Measurements from ENCODE around the gene ARL6IP4.

The ARL6IP4 gene

DNA sequence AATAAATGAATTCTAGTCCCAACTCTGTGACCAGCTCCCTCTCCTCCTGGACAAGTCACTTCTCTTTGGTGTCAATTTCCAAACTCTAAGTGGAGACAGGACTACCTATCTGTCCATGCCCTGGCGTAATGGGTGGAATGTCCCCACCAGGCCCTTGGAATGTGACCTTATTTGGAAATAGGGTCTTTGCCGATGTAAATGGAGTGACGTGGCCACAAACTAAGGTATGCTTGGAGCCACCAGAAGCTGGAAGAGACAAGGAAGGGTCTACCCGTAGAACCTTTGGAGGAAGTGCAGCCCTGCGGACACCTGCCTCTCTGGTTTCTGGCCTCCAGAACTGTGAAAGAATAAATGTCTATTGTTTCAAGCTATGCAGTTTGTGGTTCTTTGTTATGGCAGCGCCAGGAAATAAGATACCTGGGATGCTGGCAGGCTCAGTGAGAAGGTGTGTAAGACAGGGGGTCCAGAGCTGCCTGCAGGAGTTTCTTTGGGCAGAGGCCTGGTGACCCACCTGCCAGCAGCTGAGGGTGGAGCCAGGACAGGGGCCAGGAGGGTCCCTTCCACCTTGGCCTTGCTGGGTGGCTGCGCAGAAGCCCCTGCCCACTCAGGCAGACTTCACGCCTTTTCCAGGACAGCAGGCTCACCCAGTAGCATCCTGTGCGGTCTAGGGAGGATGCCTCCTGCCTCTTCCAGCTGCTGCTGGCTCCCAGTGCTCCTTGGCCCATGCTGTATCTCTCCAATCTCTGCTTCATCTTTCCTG, 45.8 kb downstream of the ARL6IP4 start:
- H3K36me3 ChIP-seq (ENCODE audit: insufficient read depth, low read depth, low read length): no peaks in the 10 kb centered on the region
- no peaks in the 10 kb centered on the region for H3K9me3 ChIP-seq (ENCODE audit: insufficient read depth, low read depth, low read length)
- H3K4me1 ChIP-seq (ENCODE audit: insufficient read depth, low read length): no peaks in the 10 kb centered on the region
- H3K27me3 ChIP-seq (ENCODE audit: insufficient read depth, low read length): no peaks in the 10 kb centered on the region
- no peak overlapping the region for H3K4me3 ChIP-seq (ENCODE audit: low read length)
- no peak overlapping the region for H3K27ac ChIP-seq (ENCODE audit: low read length)
- no peak overlapping the region for H3K9ac ChIP-seq (ENCODE audit: low read depth, low read length)

- no peaks in the 10 kb centered on the region for H3K4me1 ChIP-seq (ENCODE audit: insufficient read depth, low read length)
- H3K27me3 ChIP-seq (ENCODE audit: insufficient read depth, low read length): no peaks in the 10 kb centered on the region
- H3K36me3 ChIP-seq (ENCODE audit: insufficient read depth, low read depth, low read length): no peaks in the 10 kb centered on the region
- no peak overlapping the region for H3K4me3 ChIP-seq (ENCODE audit: low read length)
- no peak overlapping the region for H3K27ac ChIP-seq (ENCODE audit: low read length)
- no peak overlapping the region for H3K9ac ChIP-seq (ENCODE audit: low read depth, low read length)
- H3K9me3 ChIP-seq (ENCODE audit: insufficient read depth, low read depth, low read length): no peaks in the 10 kb centered on the region
Measured at GRCh38 chr12:123027726-123028445, 47.4 kb downstream of the ARL6IP4 start.

- Histone ChIP-seq H3K27me3 (ENCODE audit: insufficient read depth, low read length) (no peaks in the 10 kb centered on the region), H3K4me3 (ENCODE audit: low read length) (no peak overlapping the region), H3K4me1 (ENCODE audit: insufficient read depth, low read length) (no peaks in the 10 kb centered on the region), H3K9ac (ENCODE audit: low read depth, low read length) (no peak overlapping the region), H3K9me3 (ENCODE audit: insufficient read depth, low read depth, low read length) (no peaks in the 10 kb centered on the region), H3K36me3 (ENCODE audit: insufficient read depth, low read depth, low read length) (no peaks in the 10 kb centered on the region), H3K27ac (ENCODE audit: low read length) (no peak overlapping the region)
Measured at GRCh38 chr12:123028475-123028874, 48.0 kb downstream of the ARL6IP4 start.

DNA sequence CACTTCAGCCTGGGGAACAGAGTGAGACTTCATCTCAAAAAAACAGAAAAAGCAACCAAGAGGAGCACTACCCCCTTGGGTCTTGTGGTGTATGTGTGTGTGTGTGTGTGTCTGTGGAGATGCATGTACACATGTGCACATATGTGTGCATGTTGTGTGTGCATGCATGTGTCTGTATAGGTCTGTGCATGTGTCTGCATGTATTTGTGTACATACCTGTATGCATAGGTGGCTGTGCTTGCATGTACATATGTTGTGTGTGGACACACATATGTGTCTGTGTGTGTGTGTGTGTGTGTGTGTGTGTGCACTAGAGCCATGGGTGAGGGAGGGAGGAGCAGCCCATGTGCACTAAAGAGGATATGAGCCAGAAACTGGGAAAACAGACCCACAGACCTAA, 49.1 kb downstream of the ARL6IP4 start:
- Histone ChIP-seq H3K4me1 (ENCODE audit: insufficient read depth, low read length) (no peaks in the 10 kb centered on the region), H3K36me3 (ENCODE audit: insufficient read depth, low read depth, low read length) (no peaks in the 10 kb centered on the region)

DNA sequence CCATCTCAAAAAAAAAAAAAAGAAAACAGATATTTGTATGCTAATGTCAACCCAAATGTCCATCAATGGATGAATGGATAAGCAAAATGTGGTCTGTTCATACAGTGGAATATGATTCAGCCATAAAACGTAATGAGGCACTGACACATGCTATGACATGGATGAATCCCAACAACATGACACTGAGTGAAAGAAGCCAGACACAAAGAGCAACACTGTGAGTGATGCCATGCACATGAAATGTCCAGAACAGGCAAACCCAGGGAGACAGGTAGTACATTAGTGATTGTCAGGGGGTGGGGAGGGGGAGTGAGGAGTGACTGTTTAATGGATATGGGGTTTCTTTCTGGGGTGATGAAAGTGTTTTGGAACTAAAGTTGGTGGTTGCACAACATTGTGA, 50.2 kb downstream of the ARL6IP4 start:
- Histone ChIP-seq H3K9me3 (ENCODE audit: insufficient read depth, low read depth, low read length) (no peaks in the 10 kb centered on the region), H3K27me3 (ENCODE audit: insufficient read depth, low read length) (no peaks in the 10 kb centered on the region), H3K27ac (ENCODE audit: low read length) (no peak overlapping the region), H3K36me3 (ENCODE audit: insufficient read depth, low read depth, low read length) (no peaks in the 10 kb centered on the region), H3K4me3 (ENCODE audit: low read length) (no peak overlapping the region), H3K4me1 (ENCODE audit: insufficient read depth, low read length) (no peaks in the 10 kb centered on the region), H3K9ac (ENCODE audit: low read depth, low read length) (no peak overlapping the region)

More for the DNA sequence above, 49.1 kb downstream of the ARL6IP4 start:
- Histone ChIP-seq H3K4me3 (ENCODE audit: low read length) (no peak overlapping the region), H3K27me3 (ENCODE audit: insufficient read depth, low read length) (no peaks in the 10 kb centered on the region), H3K9ac (ENCODE audit: low read depth, low read length) (no peak overlapping the region), H3K9me3 (ENCODE audit: insufficient read depth, low read depth, low read length) (no peaks in the 10 kb centered on the region), H3K27ac (ENCODE audit: low read length) (no peak overlapping the region)

GRCh38 chr12:123031171-123031845, 50.8 kb downstream of the ARL6IP4 start:
- Histone ChIP-seq H3K36me3 (ENCODE audit: insufficient read depth, low read depth, low read length) (no peaks in the 10 kb centered on the region), H3K4me1 (ENCODE audit: insufficient read depth, low read length) (no peaks in the 10 kb centered on the region)

More at GRCh38 chr12:123031171-123031845, 50.8 kb downstream of the ARL6IP4 start:
- no peak overlapping the region for H3K4me3 ChIP-seq (ENCODE audit: low read length)
- no peak overlapping the region for H3K27ac ChIP-seq (ENCODE audit: low read length)
- no peaks in the 10 kb centered on the region for H3K27me3 ChIP-seq (ENCODE audit: insufficient read depth, low read length)
- H3K9me3 ChIP-seq (ENCODE audit: insufficient read depth, low read depth, low read length): no peaks in the 10 kb centered on the region
- no peak overlapping the region for H3K9ac ChIP-seq (ENCODE audit: low read depth, low read length)
